HG02970 (cell line): ENCODE data around the gene HNRNPH3.

Experiments used
- ATAC-seq: cut with Tn5 transposase; IDR thresholded peaks from one replicate; pipeline ENCODE4 v1.9.1; 2021; ENCODE audit warnings: mild to moderate bottlenecking, moderate library complexity, moderate number of reproducible peaks; ENCODE audit not compliant: unreplicated experiment, low FRiP score

HNRNPH3 gene

DNA sequence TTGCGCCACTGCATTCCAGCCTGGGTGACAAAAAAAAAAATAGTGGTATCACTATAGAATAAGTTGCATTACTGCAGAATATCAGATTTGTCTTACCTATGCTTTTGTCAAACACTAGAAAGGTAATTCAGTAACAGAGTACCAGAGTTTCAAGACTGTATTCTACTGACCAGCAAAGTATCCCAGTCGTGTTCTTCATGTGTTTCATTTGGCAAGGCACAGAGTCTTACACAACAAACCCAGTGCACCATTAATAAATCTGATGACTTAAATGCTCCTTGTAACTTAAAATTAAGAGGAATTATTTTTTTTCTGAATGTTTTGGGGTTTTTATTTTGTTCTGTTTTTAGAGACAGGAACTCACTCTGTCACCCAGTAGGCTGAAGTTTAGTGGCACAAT, 35.3 kb downstream of the HNRNPH3 start:
- ATAC-seq: no peak

DNA sequence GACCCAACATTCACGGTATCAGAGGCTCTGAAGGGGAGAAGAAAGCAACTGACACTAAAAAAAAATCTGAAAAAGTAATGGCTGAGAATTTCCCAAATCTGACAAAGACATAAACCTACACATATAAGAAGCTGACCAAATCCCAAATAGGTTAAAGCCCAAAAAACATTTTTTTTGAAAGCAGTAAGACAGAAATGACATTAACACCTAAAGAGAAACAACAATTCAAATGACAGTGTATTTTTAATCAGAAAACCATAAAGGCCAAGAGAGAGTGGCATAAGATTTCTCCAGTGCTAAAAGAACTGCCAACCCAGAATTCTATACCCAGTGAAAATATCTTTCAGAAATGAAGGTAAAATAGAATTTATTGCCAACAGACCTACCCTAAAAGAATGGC, 39.7 kb downstream of the HNRNPH3 start:
- ATAC-seq: no peak

- no peak for ATAC-seq
These were observed 53.9 kb downstream of the HNRNPH3 start for GRCh38 chr10:68385740-68386139.
